HTERT RPE-1 (cell line): ENCODE results near the gene DNAH14.
"Not testable (repeated sequence)": the region's sequence is repeated elsewhere in the genome, so short reads cannot be mapped to it uniquely, and the experiment has no call there.

Experiments used
- in situ Hi-C: fragments of 300-500 bp; cut with MboI; formaldehyde crosslinking; loops from 4 replicates; pipeline ENCODE4 v1.14.3; 2020; ENCODE audit warnings: low sequenced_read_pairs

DNAH14 gene

GRCh38 chr1:224929335-224930237 is at the start of gene DNAH14:
Gene DNAH14 (plus strand): TSS chr1:224929675. CDS start chr1:224952703, 23,028 bp downstream.
- in situ Hi-C loops = no loop called here

GRCh38 chr1:224880593-224881307 is 48.7 kb upstream of the DNAH14 start:
- in situ Hi-C loops = no loop called here

- in situ Hi-C loops = not testable (repeated sequence)
Measured at GRCh38 chr1:224881308-224881692, 48.2 kb upstream of the DNAH14 start.

GRCh38 chr1:224881762-224882211 is 47.7 kb upstream of the DNAH14 start:
- in situ Hi-C loops = no loop called here

- in situ Hi-C loops = no loop called here
Measured at GRCh38 chr1:224882264-224882663, 47.2 kb upstream of the DNAH14 start.

GRCh38 chr1:224883091-224883490 is 46.4 kb upstream of the DNAH14 start:
- in situ Hi-C loops = no loop called here

GRCh38 chr1:224884361-224884801 is 45.1 kb upstream of the DNAH14 start:
- in situ Hi-C loops = no loop called here

GRCh38 chr1:224885376-224885775 is 44.1 kb upstream of the DNAH14 start:
- in situ Hi-C loops = not testable (repeated sequence)

- in situ Hi-C loops = no loop called here
Measured at GRCh38 chr1:224894915-224895314, 34.6 kb upstream of the DNAH14 start.

- in situ Hi-C loops = no loop called here
Measured at GRCh38 chr1:224896130-224896781, 33.2 kb upstream of the DNAH14 start.

GRCh38 chr1:224897529-224898327 is 31.7 kb upstream of the DNAH14 start:
- in situ Hi-C loops = no loop called here

- in situ Hi-C loops = no loop called here
Measured at GRCh38 chr1:224898937-224899336, 30.5 kb upstream of the DNAH14 start.

GRCh38 chr1:224900062-224900630 is 29.3 kb upstream of the DNAH14 start:
- in situ Hi-C loops = no loop called here

- in situ Hi-C loops = no loop called here
Measured at GRCh38 chr1:224901087-224901810, 28.2 kb upstream of the DNAH14 start.

- in situ Hi-C loops = no loop called here
Measured at GRCh38 chr1:224903955-224904354, 25.5 kb upstream of the DNAH14 start.

- in situ Hi-C loops = no loop called here
Measured at GRCh38 chr1:224906340-224906739, 23.1 kb upstream of the DNAH14 start.

GRCh38 chr1:224911217-224911616 is 18.3 kb upstream of the DNAH14 start:
- in situ Hi-C loops = no loop called here

- in situ Hi-C loops = no loop called here
Measured at GRCh38 chr1:224914292-224914900, 15.1 kb upstream of the DNAH14 start.

GRCh38 chr1:224919508-224919907 is 10.0 kb upstream of the DNAH14 start:
- in situ Hi-C loops = no loop called here
